GM19455 (cell line): Measurements from ENCODE around the gene DGKH.
"Not testable (repeated sequence)": the region's sequence is repeated elsewhere in the genome, so short reads cannot be mapped to it uniquely, and the experiment has no call there.

ENCODE experiments used
- ATAC-seq: cut with Tn5 transposase; IDR thresholded peaks from one replicate; pipeline ENCODE4 v1.9.1; 2021; ENCODE audit not compliant: unreplicated experiment

DGKH gene

DNA sequence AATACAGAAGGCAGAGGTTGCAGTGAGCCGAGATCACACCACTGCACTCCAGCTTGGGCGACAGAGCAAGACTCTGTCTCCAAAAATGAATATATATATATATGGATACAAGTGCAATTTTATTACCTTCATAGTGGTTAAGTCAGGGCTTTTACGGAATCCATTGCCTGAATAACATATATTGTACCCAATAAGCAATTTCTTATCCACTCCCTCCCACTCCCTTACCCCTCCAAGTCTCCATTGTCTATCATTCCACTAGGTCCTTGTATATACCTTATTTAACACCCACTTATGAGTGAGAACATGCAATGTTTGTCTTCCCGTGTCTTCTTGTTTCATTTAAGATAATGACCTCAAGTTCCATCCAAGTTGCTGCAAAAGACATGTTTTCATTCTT is 175.2 kb downstream of the DGKH start:
- no peak for ATAC-seq

DNA sequence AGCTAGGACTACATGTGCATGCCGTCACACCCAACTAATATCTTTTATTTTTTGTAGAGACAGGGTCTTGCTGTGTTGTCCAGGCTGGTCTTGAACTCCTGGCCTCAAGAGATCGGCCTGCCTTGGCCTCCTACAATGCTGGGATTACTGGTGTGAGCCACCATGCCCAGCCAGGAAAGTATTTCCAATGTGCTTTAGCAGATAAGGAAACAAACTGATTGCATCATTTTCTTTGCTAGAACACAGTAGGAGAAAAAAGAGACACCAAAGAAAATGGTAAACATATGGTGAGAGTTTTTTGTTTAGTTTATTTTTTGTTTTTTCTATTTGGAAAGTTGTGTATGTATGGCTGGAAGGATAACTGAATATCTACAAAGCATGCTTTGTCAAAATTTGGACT is 176.6 kb downstream of the DGKH start:
- ATAC-seq, result no peak

DNA sequence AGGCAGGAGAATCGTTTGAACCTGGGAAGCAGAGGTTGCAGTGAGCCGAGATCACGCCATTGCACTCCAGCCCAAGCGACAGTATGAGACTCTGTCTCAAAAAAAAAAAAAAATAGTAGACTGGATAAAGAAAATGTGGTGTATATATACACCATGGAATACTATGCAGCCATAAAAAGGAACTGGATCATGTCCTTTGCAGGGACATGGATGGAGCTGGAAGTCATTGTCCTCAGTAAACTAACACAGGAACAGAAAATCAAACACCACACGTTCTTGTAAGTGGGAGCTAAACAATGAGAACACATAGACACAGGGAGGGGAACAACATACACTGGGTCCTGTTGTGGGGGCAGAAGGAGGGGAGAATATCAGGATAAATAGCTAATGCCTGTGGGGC is 178.3 kb downstream of the DGKH start:
- not testable (repeated sequence) for ATAC-seq

DNA sequence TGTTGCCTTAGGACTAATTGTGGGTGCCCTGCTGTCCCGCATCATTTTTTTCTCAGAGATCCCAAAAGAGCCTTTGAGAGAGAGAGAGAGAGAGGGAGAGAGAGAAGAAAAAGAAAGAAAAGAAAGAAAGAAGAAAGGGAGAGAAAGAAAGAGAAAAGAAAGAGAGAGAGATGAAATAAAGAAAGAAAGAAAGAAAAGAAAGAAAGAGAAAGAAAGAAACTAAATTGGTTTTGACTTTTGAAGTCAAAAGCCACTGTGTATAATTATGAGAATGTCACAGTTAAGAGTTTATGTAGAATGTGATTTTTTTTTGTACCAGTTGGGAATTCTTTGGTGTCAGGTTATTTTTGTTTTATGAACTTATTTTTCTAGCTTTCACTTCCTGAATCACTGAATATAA is 180.1 kb downstream of the DGKH start:
- no peak for ATAC-seq

DNA sequence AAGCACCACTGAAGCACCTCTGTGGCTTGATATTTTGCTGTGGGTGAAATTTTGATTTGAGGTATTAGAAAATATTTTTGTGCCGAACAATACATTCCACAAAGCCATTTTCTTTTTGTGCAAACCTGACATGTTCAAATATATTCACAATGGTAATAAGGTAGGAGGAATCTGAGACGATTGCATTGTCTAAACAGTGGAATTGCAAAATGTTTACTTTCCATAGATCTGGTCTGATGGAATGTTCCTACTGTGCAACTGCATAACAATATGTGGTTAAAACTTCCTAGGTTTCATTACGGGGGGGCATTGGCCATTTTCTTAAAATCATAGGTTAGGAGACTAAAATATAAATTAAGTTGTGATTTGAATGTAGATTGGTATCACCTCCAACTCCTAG is 180.8 kb downstream of the DGKH start:
- no peak for ATAC-seq

DNA sequence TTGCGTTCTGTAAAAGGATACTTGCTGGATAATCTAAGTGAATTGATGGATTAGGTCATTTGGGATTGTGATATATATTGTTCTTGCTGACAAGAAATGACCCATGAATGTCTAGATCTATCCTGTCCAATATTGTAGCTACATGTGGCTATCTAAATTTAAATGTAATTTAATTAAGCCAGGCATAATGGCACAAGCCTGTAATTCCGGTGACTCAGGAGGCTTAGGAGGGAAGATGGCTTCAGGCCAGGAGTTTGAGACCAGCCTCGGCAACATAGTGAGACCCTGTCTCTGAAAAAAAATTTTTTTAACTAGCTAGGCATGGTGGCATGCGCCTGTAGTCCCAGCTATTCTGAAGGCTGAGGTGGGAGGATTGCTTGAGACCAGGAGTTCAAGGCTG is 184.2 kb downstream of the DGKH start:
- no peak for ATAC-seq

DNA sequence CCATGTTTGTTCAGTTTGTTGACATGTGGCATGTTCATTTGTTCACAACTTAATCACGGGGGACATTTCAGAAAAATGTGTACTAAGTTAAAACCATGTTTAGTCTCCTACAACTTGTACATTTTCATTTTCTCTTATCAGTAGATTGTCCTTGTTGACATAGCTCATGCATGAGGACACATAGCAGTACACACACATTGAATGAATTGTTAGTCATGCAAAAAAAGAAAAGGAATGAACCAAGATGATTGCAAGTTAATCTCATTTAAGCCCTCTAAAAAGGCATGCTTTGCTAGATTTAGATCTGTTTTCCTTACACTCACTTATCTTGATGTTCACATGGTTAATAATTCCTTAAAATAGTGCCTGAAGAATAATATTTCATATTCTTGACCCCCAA is 185.3 kb downstream of the DGKH start:
- no peak for ATAC-seq

DNA sequence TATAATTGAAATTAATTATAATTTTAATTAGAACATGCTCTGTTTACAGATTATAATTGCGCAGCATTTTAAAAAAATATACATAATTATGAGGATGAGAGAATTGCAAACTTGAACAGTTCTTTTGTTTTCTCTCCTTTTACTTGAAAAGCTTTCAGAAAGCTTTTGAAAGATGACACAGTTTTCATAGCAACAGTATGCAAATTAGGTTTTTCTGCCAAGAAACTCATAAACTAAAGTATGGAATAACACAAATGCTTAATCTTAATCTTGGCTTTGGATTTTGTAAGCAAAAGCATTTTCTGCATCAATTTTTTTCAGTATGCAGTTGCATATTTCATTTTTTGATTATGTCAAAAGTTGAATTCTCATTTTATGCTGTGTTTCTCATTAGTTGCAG is 190.7 kb downstream of the DGKH start:
- ATAC-seq, result no peak

DNA sequence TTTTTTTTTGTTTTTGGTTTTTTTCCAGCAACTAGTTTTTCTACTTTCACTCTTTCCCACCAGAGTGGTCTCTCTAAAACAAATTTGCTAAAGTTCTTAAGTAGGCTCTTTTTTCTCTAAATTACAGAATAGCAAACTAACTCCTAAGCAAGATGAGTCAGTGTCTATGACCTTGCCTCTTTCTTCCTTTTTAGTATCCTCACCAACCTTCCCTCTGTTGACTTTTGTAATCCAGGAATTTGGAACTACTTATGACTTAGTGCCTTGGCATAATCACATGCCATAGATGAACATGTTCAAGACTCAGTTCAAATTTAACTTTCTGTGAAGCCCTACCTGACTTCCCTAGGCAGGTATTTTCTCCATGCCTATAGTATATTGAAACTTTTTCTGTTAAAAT is 191.2 kb downstream of the DGKH start:
- no peak for ATAC-seq

DNA sequence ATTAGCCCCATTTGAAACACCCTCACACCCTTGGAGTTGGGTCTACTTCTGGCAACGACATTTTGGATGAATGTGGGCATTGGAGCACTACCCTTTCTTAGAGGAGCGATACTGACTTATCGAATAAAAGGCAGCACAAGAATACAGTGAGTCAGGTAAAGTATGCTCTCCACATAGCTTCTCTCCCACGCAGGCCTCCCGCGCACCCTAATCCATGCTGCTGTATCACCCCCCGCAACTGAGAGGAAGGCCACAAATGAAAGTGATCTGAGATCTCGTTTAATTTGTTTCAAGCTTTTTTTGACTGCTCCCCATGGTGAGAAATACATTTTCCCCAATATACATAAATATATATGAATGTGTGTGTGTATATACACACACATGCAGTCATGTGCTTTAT is 198.1 kb downstream of the DGKH start:
- no peak for ATAC-seq

DNA sequence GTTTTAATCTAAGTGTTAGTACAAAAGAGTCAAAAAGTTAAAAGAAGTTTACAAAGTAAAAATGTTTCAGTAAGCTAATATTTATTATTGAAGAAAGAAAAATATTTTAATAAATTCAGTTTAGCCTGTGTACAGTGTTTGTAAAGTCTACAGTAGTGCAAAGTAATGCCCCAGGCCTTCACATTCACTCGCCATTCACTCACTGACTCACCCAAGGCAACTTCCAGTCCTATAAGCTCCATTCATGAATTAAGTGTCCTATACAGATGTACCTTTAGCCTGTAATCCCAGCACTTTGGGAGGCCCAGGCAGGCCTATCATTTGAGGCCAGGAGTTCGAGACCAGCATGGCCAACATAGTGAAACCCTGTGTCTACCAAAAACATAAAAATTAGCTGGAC is 199.4 kb downstream of the DGKH start:
- ATAC-seq, result no peak

DNA sequence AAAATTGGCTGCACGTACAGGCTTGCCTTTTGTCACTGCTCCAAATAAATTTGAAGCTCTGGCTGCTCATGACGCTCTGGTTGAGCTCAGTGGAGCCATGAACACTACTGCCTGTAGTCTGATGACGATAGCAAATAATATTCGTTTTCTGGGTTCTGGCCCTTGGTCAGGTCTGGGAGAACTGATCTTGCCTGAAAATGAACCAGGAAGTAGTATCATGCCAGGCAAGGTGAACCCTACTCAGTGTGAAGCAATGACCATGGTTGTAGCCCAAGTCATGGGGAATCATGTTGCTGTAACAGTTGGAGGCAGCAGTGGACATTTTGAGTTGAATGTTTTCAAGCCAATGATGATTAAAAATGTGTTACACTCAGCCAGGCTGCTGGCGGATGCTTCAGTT is 207.4 kb downstream of the DGKH start:
- no peak for ATAC-seq

DNA sequence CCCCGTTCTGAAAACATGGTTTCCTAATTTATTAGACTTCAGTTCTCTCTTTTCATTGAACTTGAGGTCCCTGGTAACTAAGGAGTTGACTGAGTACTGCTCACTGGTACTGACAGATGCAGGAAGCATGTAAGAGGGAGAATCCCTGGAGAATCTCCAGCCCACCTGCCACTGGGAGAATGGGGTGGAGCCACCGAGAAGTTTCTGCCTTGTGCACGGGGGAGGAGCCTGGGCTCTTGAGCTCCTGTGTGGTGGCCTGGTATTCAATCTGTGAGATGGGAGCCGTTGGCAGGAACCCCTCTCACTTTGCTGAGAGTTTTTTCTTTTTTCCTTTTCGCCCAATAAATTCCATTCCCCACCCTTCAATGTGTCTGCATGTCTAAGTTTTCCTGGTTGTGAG is 210.3 kb downstream of the DGKH start:
- ATAC-seq, result no peak

DNA sequence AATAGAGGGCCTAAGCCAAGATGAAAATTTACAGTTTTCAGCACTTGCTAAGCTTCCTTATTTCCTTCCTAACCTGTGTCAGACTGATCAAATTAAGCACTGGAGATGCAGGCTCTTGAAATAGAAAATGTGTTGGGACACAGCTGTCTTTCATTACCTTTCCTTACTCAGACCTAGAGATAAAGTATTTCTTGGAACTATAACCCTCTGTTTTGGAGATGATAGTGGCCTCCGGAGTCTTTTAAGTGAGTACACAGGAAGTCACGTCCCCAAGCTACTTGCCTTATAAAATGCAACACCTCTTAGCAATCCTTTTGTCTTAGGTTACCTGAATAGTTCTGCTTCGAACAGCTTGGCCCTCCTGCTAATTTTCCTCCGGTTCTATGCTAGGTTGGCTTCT is 211.1 kb downstream of the DGKH start:
- ATAC-seq, result no peak

DNA sequence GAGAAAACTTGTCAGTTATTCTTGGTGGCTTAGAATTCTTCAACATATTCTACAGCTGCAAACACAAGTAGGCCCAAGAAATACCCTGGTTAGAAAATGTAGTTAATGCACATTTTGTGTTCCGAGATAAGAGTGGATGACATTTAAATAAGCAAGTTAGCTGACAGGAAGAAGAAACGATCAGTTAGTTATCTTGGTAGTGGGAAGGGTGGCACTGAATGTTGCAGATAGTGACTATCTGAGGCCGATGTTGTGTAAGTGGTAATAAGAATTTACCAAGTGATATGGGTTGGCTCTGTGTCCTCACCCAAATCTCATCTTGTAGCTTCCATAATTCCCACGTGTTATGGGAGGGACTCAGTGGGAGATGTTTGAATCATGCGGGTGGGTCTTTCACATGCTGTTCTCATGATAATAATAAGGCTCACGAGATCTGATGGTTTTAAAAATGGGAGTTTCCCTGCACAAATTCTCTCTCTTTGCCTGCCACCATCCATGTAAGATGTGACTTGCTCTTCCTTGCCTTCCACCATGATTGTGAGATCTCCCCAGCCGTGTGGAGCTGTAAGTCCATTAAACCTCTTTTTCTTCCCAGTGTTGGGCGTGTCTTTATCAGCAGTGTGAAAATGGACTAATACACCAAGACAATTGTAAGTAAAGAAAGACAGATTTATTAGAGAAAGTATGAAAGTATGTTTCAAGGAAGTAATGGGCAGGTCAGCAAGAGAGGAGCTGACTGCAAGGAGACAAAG is 212.6 kb downstream of the DGKH start:
- ATAC-seq, result no peak

DNA sequence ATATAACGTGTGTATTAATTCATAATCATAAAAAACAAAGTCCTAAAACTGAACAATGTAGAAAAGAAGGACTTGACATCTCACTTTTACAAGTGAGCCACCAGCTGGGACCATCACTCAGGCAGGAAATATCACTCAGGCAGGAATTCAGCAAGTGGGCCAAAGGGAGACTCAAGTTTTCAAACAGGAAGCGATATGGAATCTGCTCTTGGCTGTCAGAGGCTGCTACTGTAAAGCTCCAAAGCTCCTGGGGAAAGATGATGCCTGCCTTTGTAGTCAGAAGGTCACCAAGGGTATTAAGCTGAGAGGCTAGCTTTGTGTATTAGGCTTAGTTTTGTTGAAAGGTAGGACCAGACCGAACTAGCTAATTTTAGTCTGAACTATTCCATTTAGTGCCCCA is 218.0 kb downstream of the DGKH start:
- no peak for ATAC-seq

DNA sequence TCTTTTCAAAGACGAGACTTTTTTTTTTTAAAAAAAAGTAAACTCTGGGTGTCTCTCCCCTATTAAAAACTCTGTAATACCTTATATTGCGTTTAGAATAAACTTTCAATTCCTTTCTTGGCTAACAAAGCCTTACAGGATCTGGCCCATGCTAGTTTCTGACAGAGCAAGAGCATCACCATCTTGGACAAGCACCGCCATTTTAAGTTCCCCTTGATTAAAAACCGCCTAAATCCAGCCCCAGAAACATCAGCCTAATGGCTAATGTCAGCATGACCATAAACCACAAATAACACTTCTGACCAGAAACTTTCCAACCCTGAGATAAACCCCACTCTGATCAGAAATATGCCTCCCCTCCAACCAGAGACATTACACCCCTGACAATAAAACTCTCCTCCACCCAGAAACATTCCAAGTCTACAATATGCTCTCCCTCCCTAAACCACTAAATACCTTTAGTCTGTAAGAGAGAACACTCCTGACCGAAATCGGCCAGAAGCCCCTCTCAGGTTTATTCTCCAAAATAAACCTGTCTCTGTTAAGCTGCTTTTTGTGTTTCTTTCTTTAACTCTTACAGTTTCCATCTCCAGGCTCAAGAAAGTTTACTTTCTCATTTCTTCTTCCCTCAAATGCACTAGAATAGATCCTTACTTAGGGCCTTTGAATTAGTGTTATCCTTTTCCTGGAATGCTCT is 221.9 kb downstream of the DGKH start:
- no peak for ATAC-seq

DNA sequence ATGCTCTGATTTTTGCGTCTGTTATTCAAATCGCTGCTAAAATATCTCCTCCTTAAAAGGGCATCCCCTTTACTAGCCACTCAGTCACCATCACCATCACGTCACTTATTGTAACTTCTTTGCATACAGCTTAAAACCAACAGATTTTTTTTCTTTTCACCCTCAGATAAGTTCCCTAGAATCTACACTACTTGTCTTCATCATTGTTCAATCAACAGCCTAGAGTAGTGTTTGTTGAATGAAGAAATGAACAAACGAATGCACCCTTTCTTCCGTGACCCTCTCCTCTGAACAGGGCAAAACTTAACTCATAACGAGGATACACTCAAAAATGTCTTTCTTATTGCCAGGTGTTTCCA is 222.4 kb downstream of the DGKH start:
- no peak for ATAC-seq

DNA sequence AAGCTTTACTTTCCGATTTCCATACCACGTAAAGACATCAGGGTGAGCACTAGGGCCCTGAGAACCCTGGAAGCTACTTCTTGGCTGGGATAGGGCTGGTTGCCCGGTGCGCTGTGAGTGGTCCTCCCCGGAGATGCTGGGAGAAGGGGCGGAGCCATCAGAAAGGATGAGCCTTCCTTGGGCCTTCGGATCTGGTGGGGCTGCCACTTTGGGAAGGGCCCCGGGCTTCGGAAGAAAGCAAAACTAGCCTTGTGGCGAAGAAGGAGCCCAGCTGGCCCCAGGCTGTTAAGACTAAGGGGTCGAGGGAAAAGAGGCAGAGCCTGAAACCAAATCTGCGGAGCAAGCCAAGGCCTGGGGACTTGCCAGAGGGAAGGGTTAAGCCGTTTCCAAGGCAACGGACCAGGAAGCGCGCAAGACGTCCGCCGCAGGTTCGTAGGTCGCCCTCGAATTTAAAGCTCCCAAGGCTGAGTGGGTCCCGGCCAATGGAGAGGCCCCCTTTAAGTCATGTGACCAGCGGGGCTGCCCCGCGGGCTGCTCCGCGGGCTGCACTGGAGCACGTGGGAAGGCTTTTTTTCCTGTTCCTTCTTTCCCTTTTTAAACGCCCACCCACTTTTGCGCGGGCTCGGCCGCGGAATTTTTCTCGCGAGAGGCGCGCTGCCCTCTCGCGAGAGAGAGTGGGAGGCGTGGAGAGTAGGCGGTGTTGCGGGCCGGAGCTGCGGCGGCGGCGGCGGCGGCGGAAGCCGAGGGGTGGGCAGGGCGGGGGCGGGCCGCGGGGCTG is 223.1 kb downstream of the DGKH start:
- ATAC-seq, result peak; percentile 79

DNA sequence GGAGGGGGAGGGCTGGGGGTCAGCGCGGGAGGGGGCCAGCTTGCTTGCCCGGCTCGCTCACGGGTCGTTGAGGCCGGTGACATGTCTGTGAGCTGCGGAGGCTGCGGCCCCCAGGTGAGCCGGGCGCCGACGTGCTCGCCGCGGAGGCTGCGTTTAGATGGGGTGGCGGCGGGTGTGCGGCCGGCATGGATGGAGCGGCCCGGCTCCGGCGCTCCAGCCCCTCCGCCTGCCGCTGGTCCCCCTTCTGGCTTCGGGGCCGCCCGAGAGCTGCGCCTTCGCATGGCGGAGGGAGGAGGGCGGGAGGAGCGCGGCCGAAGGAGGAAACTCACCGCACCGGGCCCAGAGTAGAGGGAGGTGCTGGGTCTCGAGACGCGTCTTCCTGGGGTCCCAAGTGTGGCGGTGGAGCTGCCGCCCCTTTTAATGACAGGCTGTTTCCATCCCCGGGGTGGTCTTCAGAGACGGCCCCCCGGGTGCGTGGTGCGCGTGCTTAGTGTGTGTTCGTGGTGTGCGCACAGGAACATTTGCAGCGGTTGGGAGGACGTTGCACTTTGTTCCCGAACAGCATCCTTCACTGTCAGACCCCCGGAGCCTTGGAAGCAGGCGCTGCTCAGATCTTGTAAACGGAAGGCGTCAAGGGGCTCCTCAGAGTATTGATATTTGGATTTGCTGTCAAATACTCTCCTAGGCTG is 223.8 kb downstream of the DGKH start, which contains the start of gene AKAP11:
AKAP11 (plus strand) TSS at position 38 of the 689 bp plus-strand sequence. CDS start 14,197 bp downstream, outside the sequence.
- peak; percentile 30 for ATAC-seq

DNA sequence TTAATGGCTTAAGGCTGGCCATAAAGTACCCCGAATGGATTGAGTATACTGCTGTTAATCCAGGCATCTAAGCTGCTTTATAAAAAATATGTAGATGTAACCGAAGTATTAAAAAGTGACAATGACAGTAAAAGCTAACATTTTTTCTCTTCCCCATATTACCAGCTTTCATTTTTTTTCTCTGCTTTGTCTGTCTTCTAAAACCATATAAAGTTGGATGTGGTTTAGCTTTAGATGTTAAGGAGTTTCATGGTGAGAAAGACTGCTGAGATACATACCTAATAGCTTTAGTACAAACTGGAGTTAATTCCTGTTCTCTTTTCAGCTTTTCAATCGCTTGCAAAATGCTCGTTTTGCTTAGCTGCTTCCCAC is 224.3 kb downstream of the DGKH start:
- ATAC-seq, result no peak
